Subcutaneous adipose tissue (tissue), 4 donors: ENCODE measurements around the gene NTM. TPM values are rescaled to one million over a fixed set of nuclear protein-coding genes. Genes with fewer than 3 reads are reported as not detected.

ENCODE experiments used
- total RNA-seq, 4 donors: library from RNA; depleted of rRNA; stranded (reverse); fragments of >200 nt; gene quantifications; one replicate each; pipeline ENCODE4 v1.1.0, GENCODE V29; 2016
- TF ChIP-seq, protein P1 (sequence below): fragments of 450-650 bp; IDR thresholded peaks from one replicate; pipeline ENCODE4 v1.5.1; 2016; ENCODE audit warnings: low read depth, mild to moderate bottlenecking, control low read depth, antibody characterized with exemption, moderate library complexity

The NTM gene
- total RNA-seq, 4 donors from 2014 or later, result 1.5 to 5.7 (median 1.7) TPM

DNA sequence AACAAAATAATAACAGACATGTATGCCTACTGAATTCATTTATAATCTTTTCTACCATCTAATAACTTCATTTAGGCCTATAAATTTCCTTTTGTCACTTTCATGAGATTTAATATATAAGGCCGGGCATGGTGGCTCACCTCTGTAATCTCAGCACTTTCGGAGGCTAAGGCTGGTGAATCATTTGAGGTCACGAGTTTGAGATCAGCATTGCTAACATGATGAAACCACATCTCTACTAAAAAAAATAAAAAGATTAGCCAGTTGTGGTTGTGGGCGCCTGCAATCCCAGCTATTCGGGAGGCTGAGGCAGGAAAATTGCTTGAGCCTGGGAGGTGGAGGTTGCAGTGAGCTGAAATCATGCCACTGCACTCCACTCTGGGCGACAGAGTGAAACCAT, 14.2 kb upstream of the NTM start:
- TF ChIP-seq, protein P1, sequence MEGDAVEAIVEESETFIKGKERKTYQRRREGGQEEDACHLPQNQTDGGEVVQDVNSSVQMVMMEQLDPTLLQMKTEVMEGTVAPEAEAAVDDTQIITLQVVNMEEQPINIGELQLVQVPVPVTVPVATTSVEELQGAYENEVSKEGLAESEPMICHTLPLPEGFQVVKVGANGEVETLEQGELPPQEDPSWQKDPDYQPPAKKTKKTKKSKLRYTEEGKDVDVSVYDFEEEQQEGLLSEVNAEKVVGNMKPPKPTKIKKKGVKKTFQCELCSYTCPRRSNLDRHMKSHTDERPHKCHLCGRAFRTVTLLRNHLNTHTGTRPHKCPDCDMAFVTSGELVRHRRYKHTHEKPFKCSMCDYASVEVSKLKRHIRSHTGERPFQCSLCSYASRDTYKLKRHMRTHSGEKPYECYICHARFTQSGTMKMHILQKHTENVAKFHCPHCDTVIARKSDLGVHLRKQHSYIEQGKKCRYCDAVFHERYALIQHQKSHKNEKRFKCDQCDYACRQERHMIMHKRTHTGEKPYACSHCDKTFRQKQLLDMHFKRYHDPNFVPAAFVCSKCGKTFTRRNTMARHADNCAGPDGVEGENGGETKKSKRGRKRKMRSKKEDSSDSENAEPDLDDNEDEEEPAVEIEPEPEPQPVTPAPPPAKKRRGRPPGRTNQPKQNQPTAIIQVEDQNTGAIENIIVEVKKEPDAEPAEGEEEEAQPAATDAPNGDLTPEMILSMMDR, result no peak

DNA sequence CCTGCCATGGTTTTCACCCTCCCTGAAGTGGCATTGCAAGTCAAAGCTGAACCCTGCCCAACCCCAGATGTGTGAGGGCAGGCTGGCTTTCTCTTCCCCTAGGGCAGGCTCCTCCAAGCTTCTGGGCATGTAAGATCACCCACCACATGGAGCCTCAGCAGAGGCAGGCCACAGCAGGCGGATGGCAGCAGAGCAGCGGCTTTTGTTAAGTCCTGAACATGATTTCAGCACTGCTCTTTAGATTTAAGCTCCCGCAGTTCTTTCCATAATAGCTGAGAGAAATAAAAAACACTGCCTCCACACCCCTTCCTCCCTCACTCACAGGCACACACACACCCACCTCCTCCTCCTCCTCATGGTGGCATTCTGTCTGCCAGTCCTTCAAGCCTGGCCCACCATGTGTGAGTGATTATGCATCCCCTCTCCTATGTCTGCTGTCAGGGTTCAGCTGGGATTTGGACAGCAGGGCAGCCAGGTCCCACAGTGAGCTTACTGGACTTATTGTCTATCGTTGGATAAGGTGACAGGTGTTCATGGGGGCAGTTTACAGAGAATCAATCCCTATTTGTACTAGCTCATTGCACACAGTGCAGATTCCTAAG, 5.0 kb upstream of the NTM start:
- TF ChIP-seq, protein P1, result no peak

DNA sequence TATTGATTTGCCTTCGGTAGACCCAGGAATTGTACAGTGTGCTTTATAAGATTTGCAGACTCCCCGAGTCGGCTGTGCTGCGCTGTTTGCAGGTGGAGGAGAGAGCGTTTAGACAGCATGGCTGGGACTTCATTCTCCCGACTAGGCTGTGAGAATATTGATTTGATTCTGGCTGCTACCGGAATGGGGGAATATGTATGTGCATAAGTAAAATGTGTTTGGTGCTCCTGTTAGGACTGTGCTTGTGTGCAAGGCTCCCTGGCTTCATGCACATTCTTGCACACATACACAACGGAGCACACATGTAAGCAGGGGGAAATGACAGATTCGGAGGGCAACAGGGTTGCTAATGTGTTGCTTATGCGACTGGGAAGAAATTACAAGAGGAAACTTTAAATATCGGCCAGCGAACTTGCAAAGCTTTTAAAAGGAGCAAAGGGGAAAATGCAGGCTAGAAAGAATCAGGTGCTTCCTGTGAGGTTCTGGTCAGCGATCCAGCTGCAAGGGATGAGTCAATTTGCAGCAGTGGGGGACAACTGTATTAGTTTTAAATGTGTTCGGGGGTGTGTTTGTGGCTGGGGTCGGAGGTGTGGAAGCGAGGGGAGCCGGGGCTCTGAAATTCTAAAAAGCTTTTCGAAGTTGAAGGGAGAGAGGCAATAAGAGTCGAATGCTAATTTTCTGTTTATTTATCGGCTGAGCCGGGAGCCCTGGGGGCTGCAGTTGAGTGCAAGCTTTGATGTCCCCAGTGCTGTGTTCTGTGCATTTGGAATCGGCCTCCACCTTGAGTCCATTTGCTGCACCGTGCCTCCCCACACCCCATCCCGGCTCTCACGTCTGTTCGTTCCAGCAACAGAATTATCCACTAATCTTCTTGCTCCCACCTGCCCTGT, 731 bp downstream of the NTM start:
- TF ChIP-seq, protein P1, result no peak

DNA sequence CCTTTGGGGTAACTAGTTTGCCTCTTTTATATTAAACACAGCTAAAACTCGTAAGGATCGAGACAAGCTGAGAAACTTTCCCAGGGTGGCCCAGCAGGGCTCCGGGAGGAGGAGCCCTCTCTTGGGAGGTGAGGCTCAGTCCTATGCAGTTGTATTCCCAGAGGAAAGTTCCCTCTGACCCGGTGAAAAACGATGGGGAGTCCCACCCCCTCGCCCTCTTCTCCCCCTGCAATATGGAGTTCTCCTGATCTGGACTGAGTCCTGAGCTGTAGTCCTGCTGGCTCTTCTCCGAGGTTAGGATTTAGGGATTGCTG, 1.3 kb downstream of the NTM start:
- TF ChIP-seq, protein P1, result no peak

DNA sequence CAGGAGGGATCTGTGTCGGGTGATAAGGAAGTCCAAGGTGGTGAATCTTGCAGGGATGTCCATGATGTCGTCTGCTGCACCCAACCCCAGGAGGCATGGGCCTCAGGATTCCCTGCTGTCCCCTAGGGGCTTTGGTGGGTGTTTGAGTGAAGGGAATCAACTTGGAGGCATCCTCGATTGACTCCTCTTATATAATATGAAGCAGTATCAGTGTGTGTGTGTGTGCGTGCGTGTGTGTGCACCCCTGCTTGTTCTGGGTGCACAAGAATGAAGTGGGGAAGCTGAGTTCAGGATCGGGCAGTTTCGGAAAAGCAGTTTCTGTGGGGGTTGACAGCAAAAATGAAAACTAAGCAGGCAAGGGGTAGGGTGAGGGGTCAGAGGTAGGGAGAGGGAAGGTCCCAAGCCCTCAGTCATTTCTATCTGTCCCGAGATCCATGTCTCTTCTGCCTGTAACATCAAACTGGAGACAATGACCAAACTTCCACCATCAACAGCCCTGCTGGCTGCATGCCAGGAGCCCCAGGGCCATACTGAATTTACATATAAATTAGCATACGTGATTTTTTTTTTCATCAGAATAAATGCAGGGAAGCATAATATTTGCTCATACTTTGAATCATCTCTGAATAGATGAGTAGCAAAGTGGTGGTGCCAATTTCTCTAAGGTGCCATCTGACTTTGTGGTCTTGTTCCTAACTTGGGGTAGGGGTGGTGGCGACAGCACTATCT, 2.0 kb downstream of the NTM start:
- TF ChIP-seq, protein P1, result no peak

DNA sequence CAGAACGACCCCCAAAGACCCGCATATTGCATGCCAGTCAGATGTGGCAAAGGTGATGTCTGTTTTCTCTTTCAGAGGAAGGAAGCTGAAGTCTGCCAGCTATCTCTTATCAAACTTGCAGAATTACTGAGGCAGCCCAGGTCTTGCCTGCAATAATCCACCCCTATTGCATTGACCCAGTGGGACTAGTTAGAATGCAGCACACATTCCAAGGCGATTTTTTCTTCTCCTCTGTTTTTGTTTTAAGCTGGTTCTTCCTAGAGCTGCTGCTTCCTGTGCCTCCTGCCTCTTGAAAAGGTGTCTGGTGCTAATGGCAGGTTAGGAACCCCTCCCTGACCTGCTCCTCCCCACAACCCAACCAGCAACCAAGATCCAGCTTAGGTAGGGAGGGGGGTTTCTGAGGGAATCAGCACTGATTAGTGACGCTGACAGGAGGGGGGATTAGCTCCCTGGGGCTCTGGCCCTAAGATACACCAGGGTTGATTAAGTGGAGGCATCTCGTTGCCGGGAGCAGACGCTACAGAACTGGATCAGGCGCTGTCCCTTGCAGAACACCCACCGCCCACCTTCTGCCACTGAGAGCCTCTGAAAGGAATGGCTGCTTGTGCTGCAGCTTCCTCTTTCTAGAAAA, 2.8 kb downstream of the NTM start:
- TF ChIP-seq, protein P1, result no peak

DNA sequence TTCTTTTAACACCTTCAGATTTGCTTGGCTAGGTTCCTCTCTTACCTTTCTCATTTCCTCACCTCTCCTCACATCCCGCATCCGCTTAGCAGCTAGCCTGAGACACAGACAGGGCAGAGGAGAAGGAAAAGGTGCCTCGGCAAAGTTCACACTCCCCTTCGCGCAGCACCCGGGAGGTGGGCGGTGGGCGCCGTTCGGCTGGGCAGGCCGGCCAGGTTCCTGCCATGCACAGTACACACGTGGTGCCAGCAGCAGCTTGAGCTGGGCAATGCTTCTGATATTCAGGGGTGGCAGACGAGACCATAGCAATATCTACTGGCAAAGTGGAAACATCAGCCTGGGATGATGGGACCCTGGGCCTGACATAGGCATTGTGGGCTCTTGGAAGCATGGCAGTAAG, 3.3 kb downstream of the NTM start:
- TF ChIP-seq, protein P1, result no peak
